HepG2 (cell line): Measurements from ENCODE around the gene BLOC1S2.
A peak's percentile ranks its signal among the peaks of the same experiment; 100 is the strongest.

Experiments used
- CEBPB ChIP-seq: IDR thresholded peaks from 2 replicates; pipeline ENCODE4 v1.6.1; 2011; ENCODE audit warnings: low read depth, low read length, improper control_type of control experiment, borderline replicate concordance
- CTCF ChIP-seq: sonication (generic); formaldehyde crosslinking; IDR thresholded peaks from 2 replicates; pipeline ENCODE4 v1.5.0; 2020; ENCODE audit warnings: mild to moderate bottlenecking, missing genetic modification reagents, moderate library complexity
- ELF3 ChIP-seq: IDR thresholded peaks from 2 replicates; pipeline ENCODE4 v1.6.1; 2016; ENCODE audit warnings: missing genetic modification reagents, missing compliant biosample characterization
- FIP1L1 ChIP-seq: fragments of 200-400 bp; formaldehyde crosslinking; IDR thresholded peaks from 2 replicates; pipeline ENCODE4 v1.6.1; 2018; ENCODE audit warnings: low read depth, mild to moderate bottlenecking, low read length, moderate library complexity, borderline replicate concordance; ENCODE audit not compliant: insufficient read depth
- GLI4 ChIP-seq: sonication (generic); formaldehyde crosslinking; IDR thresholded peaks from 2 replicates; pipeline ENCODE4 v1.5.1; 2020; ENCODE audit warnings: missing genetic modification reagents, mild to moderate bottlenecking, moderate library complexity, borderline replicate concordance
- KAT7 ChIP-seq: IDR thresholded peaks from 2 replicates; pipeline ENCODE4 v1.6.1; 2018; ENCODE audit warnings: borderline replicate concordance, missing compliant biosample characterization
- NFKB2 ChIP-seq: sonication (generic); formaldehyde crosslinking; IDR thresholded peaks from 2 replicates; pipeline ENCODE4 v1.4.0; 2020; ENCODE audit warnings: missing genetic modification reagents, borderline replicate concordance
- POLR2A ChIP-seq, 2 experiments: IDR thresholded peaks; 2 replicates each; pipeline ENCODE4 v1.6.1; 2011; ENCODE audit warnings: low read depth in 2 of 2, low read length in 2 of 2, mild to moderate bottlenecking in 1 of 2, moderate library complexity in 1 of 2; ENCODE audit not compliant: insufficient read depth in 1 of 2
- SP2 ChIP-seq: sonication (generic); formaldehyde crosslinking; IDR thresholded peaks from 2 replicates; pipeline ENCODE4 v1.5.1; 2020; ENCODE audit warnings: mild to moderate bottlenecking, missing genetic modification reagents
- U2AF2 ChIP-seq: fragments of 200-400 bp; formaldehyde crosslinking; IDR thresholded peaks from 2 replicates; pipeline ENCODE4 v1.6.1; 2017; ENCODE audit warnings: low read depth, mild to moderate bottlenecking, low read length
- ZBTB25 ChIP-seq: IDR thresholded peaks from 2 replicates; pipeline ENCODE4 v1.6.1; 2018; ENCODE audit warnings: missing genetic modification reagents
- ZNF652 ChIP-seq: IDR thresholded peaks from 2 replicates; pipeline ENCODE4 v1.6.1; 2016; ENCODE audit warnings: low read depth, borderline replicate concordance
- ZNF800 ChIP-seq: sonication (generic); formaldehyde crosslinking; IDR thresholded peaks from 2 replicates; pipeline ENCODE4 v1.4.0; 2020; ENCODE audit warnings: missing genetic modification reagents

- TF ChIP-seq GLI4 (CRISPR knock-in tag) (no peak), CTCF (CRISPR knock-in tag) (no peak), ZBTB25 (no peak), FIP1L1 (no peak), POLR2A (IDR thresholded peaks at IDR 0.05; ENCODE audit: insufficient read depth in 1 of 2, low read depth in 2 of 2, low read length in 2 of 2) (no peak), U2AF2 (no peak), ELF3 (CRISPR knock-in tag) (no peak), SP2 (CRISPR knock-in tag) (no peak), CEBPB (peak; percentile 51; the same call in 1 of the 2 replicates), NFKB2 (CRISPR knock-in tag) (no peak), ZNF800 (CRISPR knock-in tag) (no peak), ZNF652 (CRISPR knock-in tag) (no peak), KAT7 (no peak)
Measured at GRCh38 chr10:100319707-100320402, 33.4 kb upstream of the BLOC1S2 start.
